TTC549 (cell line): Measurements from ENCODE around the gene TRIM67.

ENCODE experiments used
- FAIRE-seq: peaks from 2 replicates; lab custom pipeline; 2012; peaks lifted over from hg19 to GRCh38; lab: Jason Lieb, UNC

The TRIM67 gene

GRCh38 chr1:231233735-231234417 is 72.0 kb downstream of the TRIM67 start:
- FAIRE-seq = no peak

GRCh38 chr1:231234506-231234905 is 72.6 kb downstream of the TRIM67 start:
- no peak for FAIRE-seq

- FAIRE-seq = no peak
Observed at GRCh38 chr1:231235526-231236207, 73.8 kb downstream of the TRIM67 start.

GRCh38 chr1:231236208-231236591 is 74.3 kb downstream of the TRIM67 start:
- FAIRE-seq = no peak

- FAIRE-seq = no peak
Observed at GRCh38 chr1:231236938-231237337, 75.1 kb downstream of the TRIM67 start.

- FAIRE-seq = no peak
Observed at GRCh38 chr1:231238298-231238697, 76.4 kb downstream of the TRIM67 start.

GRCh38 chr1:231240531-231240882 is 78.6 kb downstream of the TRIM67 start:
- FAIRE-seq = no peak

- no peak for FAIRE-seq
Observed at GRCh38 chr1:231240883-231241735, 79.3 kb downstream of the TRIM67 start, which contains the start of gene GNPAT. Gene GNPAT (plus strand): TSS chr1:231241212. CDS start chr1:231241379, 167 bp downstream.

GRCh38 chr1:231241750-231242149 is 79.9 kb downstream of the TRIM67 start:
- FAIRE-seq = no peak

GRCh38 chr1:231242516-231243198 is 80.8 kb downstream of the TRIM67 start:
- no peak for FAIRE-seq

- no peak for FAIRE-seq
Observed at GRCh38 chr1:231248778-231249177, 86.9 kb downstream of the TRIM67 start.

GRCh38 chr1:231252336-231252735 is 90.5 kb downstream of the TRIM67 start:
- no peak for FAIRE-seq

- FAIRE-seq = no peak
Observed at GRCh38 chr1:231260351-231260750, 98.5 kb downstream of the TRIM67 start.

GRCh38 chr1:231264642-231265041 is 102.8 kb downstream of the TRIM67 start:
- FAIRE-seq = no peak

GRCh38 chr1:231265379-231265778 is 103.5 kb downstream of the TRIM67 start:
- no peak for FAIRE-seq

- FAIRE-seq = no peak
Observed at GRCh38 chr1:231266811-231267322, 105.0 kb downstream of the TRIM67 start.
